NCI-H446 treated with DMSO at 0.1 percent for 48 hours (cell line): ENCODE results near the gene COBL.
"Not testable (repeated sequence)": the region's sequence is repeated elsewhere in the genome, so short reads cannot be mapped to it uniquely, and the experiment has no call there.

Source experiments
- DNase-seq: peaks from one replicate; lab custom pipeline; 2025; lab: John Stamatoyannopoulos, UW

COBL gene

GRCh38 chr7:50994753-50995319 lies 321.8 kb downstream of the COBL start:
- DNase-seq: no peak

- DNase-seq: not testable (repeated sequence)
These were observed 326.4 kb downstream of the COBL start for GRCh38 chr7:50990214-50990613.

GRCh38 chr7:50988988-50989387 lies 327.6 kb downstream of the COBL start:
- no peak for DNase-seq

GRCh38 chr7:50988465-50988864 lies 328.1 kb downstream of the COBL start:
- DNase-seq: no peak

- no peak for DNase-seq
These were observed 331.5 kb downstream of the COBL start for GRCh38 chr7:50985096-50985495.

- no peak for DNase-seq
These were observed 332.8 kb downstream of the COBL start for GRCh38 chr7:50983850-50984249.

- DNase-seq: no peak
These were observed 334.0 kb downstream of the COBL start for GRCh38 chr7:50982626-50983025.

GRCh38 chr7:50981743-50982142 lies 334.9 kb downstream of the COBL start:
- DNase-seq: no peak

- peak; percentile 63 for DNase-seq
These were observed 336.2 kb downstream of the COBL start for GRCh38 chr7:50980411-50980810.

- DNase-seq: peak; percentile 97
These were observed 337.9 kb downstream of the COBL start for GRCh38 chr7:50978633-50979215.

- DNase-seq: no peak
These were observed 339.2 kb downstream of the COBL start for GRCh38 chr7:50977421-50977820.

- DNase-seq: no peak
These were observed 340.5 kb downstream of the COBL start for GRCh38 chr7:50976064-50976463.

GRCh38 chr7:50974240-50974639 lies 342.4 kb downstream of the COBL start:
- no peak for DNase-seq

GRCh38 chr7:50973814-50974213 lies 342.8 kb downstream of the COBL start:
- DNase-seq: no peak

GRCh38 chr7:50970092-50970491 lies 346.5 kb downstream of the COBL start:
- no peak for DNase-seq
